SK-N-SH (cell line): ENCODE results near the gene ARHGEF39. TPM values are rescaled to one million over a fixed set of nuclear protein-coding genes. Genes with fewer than 3 reads are reported as not detected.

Experiments used
- CTCF ChIA-PET: fragments of 300-600, 350-600 bp; formaldehyde crosslinking; extraction: SDS; loops from one replicate; lab custom pipeline; 2021; lab: Yijun Ruan, JAX
- POLR2A ChIA-PET: fragments of 350-600 bp; sonication (Branson Sonifier 250); formaldehyde crosslinking; extraction: SDS; loops from one replicate; lab custom pipeline; 2020; ENCODE audit warnings: antibody characterized with exemption, inconsistent platforms; lab: Yijun Ruan, JAX
- DNase-seq: peaks from one replicate; pipeline ENCODE4 v3.0.0; 2012
- H2AFZ ChIP-seq: fragments of 200-600 bp; sonication (generic); 2 replicates; pipeline ENCODE4 v1.8.1; 2016; ENCODE audit warnings: antibody characterized with exemption, mild to moderate bottlenecking, low read depth
- H3F3A ChIP-seq: fragments of 200-600 bp; sonication (generic); replicated peaks from 2 replicates; pipeline ENCODE3; 2016; ENCODE audit warnings: antibody characterized with exemption, mild to moderate bottlenecking; ENCODE audit not compliant: insufficient read depth
- H3K27ac ChIP-seq, 2 experiments: fragments of 200-500 bp in 1 of 2; fragments of 200-600 bp in 1 of 2; sonication (Bioruptor generic) in 1 of 2; sonication (generic), shearing (Covaris generic) in 1 of 2; 2 replicates each; pipeline versions ENCODE4 v1.5.1 to v1.6.1; 2014 to 2016; ENCODE audit warnings: low read depth in 2 of 2, inconsistent platforms in 1 of 2, low read length in 1 of 2, mild to moderate bottlenecking in 1 of 2, mixed read lengths in 1 of 2
- H3K27me3 ChIP-seq: fragments of 200-600 bp; sonication (generic), shearing (Covaris generic); 2 replicates; pipeline ENCODE4 v1.6.1; 2016; ENCODE audit warnings: mixed run types; ENCODE audit not compliant: insufficient read depth
- H3K36me3 ChIP-seq, 2 experiments: fragments of 200-500 bp in 1 of 2; fragments of 200-600 bp in 1 of 2; sonication (Bioruptor generic) in 1 of 2; sonication (generic) in 1 of 2; replicated peaks in 1 of 2; 2 replicates each; pipeline versions ENCODE3 to v1.5.1; 2014 to 2016; ENCODE audit warnings: low read length in 1 of 2, mild to moderate bottlenecking in 1 of 2; ENCODE audit not compliant: insufficient read depth in 2 of 2, control insufficient read depth in 1 of 2
- H3K4me1 ChIP-seq, 2 experiments: fragments of 200-500 bp in 1 of 2; fragments of 200-600 bp in 1 of 2; sonication (Bioruptor generic) in 1 of 2; sonication (generic), shearing (Covaris generic) in 1 of 2; 2 replicates each; pipeline versions ENCODE4 v1.5.1 to v1.6.1; 2014 to 2016; ENCODE audit warnings: low read depth in 1 of 2, low read length in 1 of 2, mixed run types in 1 of 2; ENCODE audit not compliant: insufficient read depth in 2 of 2, control insufficient read depth in 1 of 2
- H3K4me2 ChIP-seq: fragments of 200-600 bp; sonication (generic), shearing (Covaris generic); 2 replicates; pipeline ENCODE4 v1.6.1; 2017; ENCODE audit warnings: mixed run types
- H3K4me3 ChIP-seq, 2 experiments: fragments of 200-500 bp in 1 of 2; fragments of 200-600 bp in 1 of 2; sonication (Bioruptor generic) in 1 of 2; sonication (generic), shearing (Covaris generic) in 1 of 2; 2 replicates each; pipeline versions ENCODE4 v1.5.1 to v1.8.1; 2014 to 2016; ENCODE audit warnings: low read depth in 2 of 2, inconsistent platforms in 1 of 2, low read length in 1 of 2, mild to moderate bottlenecking in 1 of 2, mixed read lengths in 1 of 2, moderate library complexity in 1 of 2
- H3K79me2 ChIP-seq: fragments of 200-600 bp; sonication (generic); 2 replicates; pipeline ENCODE4 v1.8.1; 2017; ENCODE audit warnings: mild to moderate bottlenecking; ENCODE audit not compliant: insufficient read depth
- H3K9ac ChIP-seq: fragments of 200-600 bp; sonication (generic); 2 replicates; pipeline ENCODE4 v1.6.1; 2017; ENCODE audit warnings: mixed run types
- H3K9me2 ChIP-seq: fragments of 200-600 bp; sonication (generic); 2 replicates; pipeline ENCODE4 v1.6.1; 2017; ENCODE audit warnings: mixed run types
- H3K9me3 ChIP-seq: fragments of 200-600 bp; sonication (generic); 2 replicates; pipeline ENCODE4 v1.6.1; 2017; ENCODE audit warnings: mixed run types, mild to moderate bottlenecking, moderate library complexity
- H4K20me1 ChIP-seq: fragments of 200-600 bp; sonication (generic); 2 replicates; pipeline ENCODE4 v1.6.1; 2017; ENCODE audit warnings: mild to moderate bottlenecking, mixed run types; ENCODE audit not compliant: insufficient read depth
- CHD2 ChIP-seq: fragments of 150-350 bp; IDR thresholded peaks from 2 replicates; pipeline ENCODE4 v1.6.1; 2018; ENCODE audit warnings: low read length; ENCODE audit not compliant: partially characterized antibody
- ELF1 ChIP-seq: IDR thresholded peaks from 2 replicates; pipeline ENCODE4 v1.4.0; 2012
- EZH2phosphoT487 ChIP-seq: fragments of 200-600 bp; sonication (generic); IDR thresholded peaks from 2 replicates; pipeline ENCODE4 v1.6.1; 2017; ENCODE audit warnings: low read depth, mixed run types, mild to moderate bottlenecking, antibody characterized with exemption, moderate library complexity, borderline replicate concordance
- FOXM1 ChIP-seq: IDR thresholded peaks from 2 replicates; pipeline ENCODE4 v1.4.0; 2012; ENCODE audit warnings: low read depth, mild to moderate bottlenecking
- GABPA ChIP-seq: IDR thresholded peaks from 2 replicates; pipeline ENCODE4 v1.4.0; 2012; ENCODE audit warnings: low read depth, mild to moderate bottlenecking
- GATA2 ChIP-seq: sonication (generic); formaldehyde crosslinking; IDR thresholded peaks from 2 replicates; pipeline ENCODE4 v1.5.0; 2020; ENCODE audit warnings: mild to moderate bottlenecking, missing genetic modification reagents
- JUND ChIP-seq: IDR thresholded peaks from 2 replicates; pipeline ENCODE4 v1.4.0; 2012
- MEF2A ChIP-seq: IDR thresholded peaks from 2 replicates; pipeline ENCODE4 v1.4.0; 2012; ENCODE audit warnings: low read depth, borderline replicate concordance
- MXI1 ChIP-seq: IDR thresholded peaks from 2 replicates; pipeline ENCODE4 v1.6.1; 2012; ENCODE audit warnings: mild to moderate bottlenecking, low read depth, low read length, improper control_type of control experiment
- NFIC ChIP-seq: IDR thresholded peaks from 2 replicates; pipeline ENCODE4 v1.4.0; 2012; ENCODE audit warnings: borderline replicate concordance
- PBX3 ChIP-seq: IDR thresholded peaks from 2 replicates; pipeline ENCODE4; 2012
- RAD21 ChIP-seq: IDR thresholded peaks from 2 replicates; pipeline ENCODE4 v1.6.1; 2012; ENCODE audit warnings: mild to moderate bottlenecking, low read length
- RCOR1 ChIP-seq: fragments of 150-350 bp; IDR thresholded peaks from 2 replicates; pipeline ENCODE4 v1.6.1; 2017; ENCODE audit warnings: antibody characterized with exemption, low read length
- SIN3A ChIP-seq: IDR thresholded peaks from 2 replicates; pipeline ENCODE4 v1.6.1; 2012; ENCODE audit warnings: low read depth, mild to moderate bottlenecking, low read length, moderate library complexity, borderline replicate concordance
- TAF1 ChIP-seq: IDR thresholded peaks from 2 replicates; pipeline ENCODE4 v1.6.1; 2012; ENCODE audit warnings: low read depth, mild to moderate bottlenecking, low read length, moderate library complexity, borderline replicate concordance
- TEAD4 ChIP-seq: IDR thresholded peaks from 2 replicates; pipeline ENCODE4 v1.4.0; 2012; ENCODE audit warnings: mild to moderate bottlenecking, borderline replicate concordance; ENCODE audit not compliant: insufficient read depth
- YY1 ChIP-seq: IDR thresholded peaks from 2 replicates; pipeline ENCODE4 v1.4.0; 2012; ENCODE audit warnings: low read depth, mild to moderate bottlenecking
- ZBTB33 ChIP-seq: IDR thresholded peaks from 2 replicates; pipeline ENCODE4 v1.4.0; 2012; ENCODE audit warnings: low read depth, borderline replicate concordance
- WGBS: methylation state at CpG from one replicate; pipeline ENCODE4 v1.1.6; 2017; ENCODE audit warnings: low lambda C conversion rate; 5-methylcytosine and 5-hydroxymethylcytosine counted together
- polyA plus RNA-seq, 3 experiments: library from polyadenylated mRNA; depleted of rRNA; stranded (reverse); fragments of >200 nt; gene quantifications; 2 replicates each; pipeline ENCODE4 v1.2.3, GENCODE V29; 2012
- TF ChIP-seq, protein P1 (sequence below): IDR thresholded peaks from 2 replicates; pipeline ENCODE4 v1.4.0; 2012; ENCODE audit warnings: low read depth, borderline replicate concordance
- TF ChIP-seq, protein P2 (sequence below): fragments of 150-350 bp; IDR thresholded peaks from 2 replicates; pipeline ENCODE4 v1.6.1; 2017; ENCODE audit warnings: antibody characterized with exemption, low read length, low read depth, borderline replicate concordance
- TF ChIP-seq, protein P3 (sequence below): fragments of 200-600 bp; sonication (generic); IDR thresholded peaks from 2 replicates; pipeline ENCODE4 v1.6.1; 2017; ENCODE audit warnings: antibody characterized with exemption, mild to moderate bottlenecking, moderate library complexity

ARHGEF39 gene
- polyA plus RNA-seq, 1 of the 3 experiments (the other 2 are of a cell fraction) = 4.9 TPM

- Histone ChIP-seq H3K4me3 (no peak overlapping the region), H3K4me1 (peaks cover 17 to 32% of the 10 kb centered on the region in 2 experiments; a peak in 3 of 4 replicates), H3K27me3 (no peaks in the 10 kb centered on the region), H3F3A (peaks cover 51% of the 10 kb centered on the region), H4K20me1 (peaks cover 57% of the 10 kb centered on the region), H3K9me2 (no peaks in the 10 kb centered on the region), H3K4me2 (no peak overlapping the region), H3K9ac (no peak overlapping the region), H3K27ac (no peak overlapping the region), H3K36me3 (peaks cover 27 to 35% of the 10 kb centered on the region in 2 experiments), H3K79me2 (peaks cover 43% of the 10 kb centered on the region), H2AFZ (no peak overlapping the region), H3K9me3 (no peaks in the 10 kb centered on the region)
- CTCF ChIA-PET = no interaction called here
- DNase-seq = no peak
- 90% methylated on average over 10 of the region's 10 CpGs for WGBS
- POLR2A ChIA-PET = interaction anchor here (0.8 kb wide), 1 partner anchor 10 kb away, joined by 3 read pairs; no protein-coding TSS in a partner anchor
- TF ChIP-seq FOXM1 = no peak
- no peak for TF ChIP-seq MXI1
- TF ChIP-seq SIN3A = no peak
- no peak for TF ChIP-seq TAF1
- no peak for TF ChIP-seq ZBTB33
- no peak for TF ChIP-seq JUND
- no peak for TF ChIP-seq ELF1
- no peak for TF ChIP-seq RCOR1
- TF ChIP-seq GABPA = no peak
- TF ChIP-seq PBX3 = no peak
- no peak for TF ChIP-seq RAD21
- no peak for TF ChIP-seq CHD2
- no peak for TF ChIP-seq GATA2 (CRISPR knock-in tag)
- TF ChIP-seq, protein P1, sequence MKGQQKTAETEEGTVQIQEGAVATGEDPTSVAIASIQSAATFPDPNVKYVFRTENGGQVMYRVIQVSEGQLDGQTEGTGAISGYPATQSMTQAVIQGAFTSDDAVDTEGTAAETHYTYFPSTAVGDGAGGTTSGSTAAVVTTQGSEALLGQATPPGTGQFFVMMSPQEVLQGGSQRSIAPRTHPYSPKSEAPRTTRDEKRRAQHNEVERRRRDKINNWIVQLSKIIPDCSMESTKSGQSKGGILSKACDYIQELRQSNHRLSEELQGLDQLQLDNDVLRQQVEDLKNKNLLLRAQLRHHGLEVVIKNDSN = no peak
- TF ChIP-seq MEF2A = no peak
Observed at GRCh38 chr9:35684921-35685320, 19.9 kb upstream of the ARHGEF39 start.

GRCh38 chr9:35683323-35683722 is 18.3 kb upstream of the ARHGEF39 start:
- H3K79me2 ChIP-seq = peaks cover 27% of the 10 kb centered on the region
- DNase-seq = no peak
- H3K4me1 ChIP-seq = peaks cover 6 to 20% of the 10 kb centered on the region in 2 experiments; a peak in 3 of 4 replicates
- no peak overlapping the region for H3K9ac ChIP-seq
- 75% methylated on average over 2 of the region's 2 CpGs for WGBS
- H3K36me3 ChIP-seq = peaks cover 27 to 35% of the 10 kb centered on the region in 2 experiments
- H4K20me1 ChIP-seq = peaks cover 48% of the 10 kb centered on the region
- H3K9me2 ChIP-seq = no peaks in the 10 kb centered on the region
- no peak overlapping the region for H2AFZ ChIP-seq
- peak overlapping the region in 1 of 2 experiments; percentile 25; a peak in 1 of 4 replicates for H3K27ac ChIP-seq
- no peak overlapping the region for H3K4me3 ChIP-seq
- H3K9me3 ChIP-seq = no peaks in the 10 kb centered on the region
- H3K27me3 ChIP-seq = no peaks in the 10 kb centered on the region
- H3F3A ChIP-seq = peaks cover 45% of the 10 kb centered on the region
- POLR2A ChIA-PET = interaction anchor here (0.8 kb wide), 1 partner anchor 25 kb away, joined by 3 read pairs; the partner anchor contains the start of gene CCDC107
- H3K4me2 ChIP-seq = no peak overlapping the region
- CTCF ChIA-PET = interaction anchor here (0.7 to 2.4 kb wide), 4 partner anchors 13 to 48 kb away, joined by 3 to 20 read pairs (median 5); partner anchors contain the start of genes CCDC107, RMRP and TLN1
- TF ChIP-seq, protein P2, sequence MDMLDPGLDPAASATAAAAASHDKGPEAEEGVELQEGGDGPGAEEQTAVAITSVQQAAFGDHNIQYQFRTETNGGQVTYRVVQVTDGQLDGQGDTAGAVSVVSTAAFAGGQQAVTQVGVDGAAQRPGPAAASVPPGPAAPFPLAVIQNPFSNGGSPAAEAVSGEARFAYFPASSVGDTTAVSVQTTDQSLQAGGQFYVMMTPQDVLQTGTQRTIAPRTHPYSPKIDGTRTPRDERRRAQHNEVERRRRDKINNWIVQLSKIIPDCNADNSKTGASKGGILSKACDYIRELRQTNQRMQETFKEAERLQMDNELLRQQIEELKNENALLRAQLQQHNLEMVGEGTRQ = no peak
- no peak for TF ChIP-seq YY1
- no peak for TF ChIP-seq TAF1
- TF ChIP-seq, protein P1 = no peak
- TF ChIP-seq JUND = no peak
- no peak for TF ChIP-seq GABPA
- no peak for TF ChIP-seq RCOR1
- no peak for TF ChIP-seq EZH2phosphoT487
- TF ChIP-seq ELF1 = no peak
- TF ChIP-seq TEAD4 = no peak
- TF ChIP-seq NFIC = no peak
- TF ChIP-seq, protein P3, sequence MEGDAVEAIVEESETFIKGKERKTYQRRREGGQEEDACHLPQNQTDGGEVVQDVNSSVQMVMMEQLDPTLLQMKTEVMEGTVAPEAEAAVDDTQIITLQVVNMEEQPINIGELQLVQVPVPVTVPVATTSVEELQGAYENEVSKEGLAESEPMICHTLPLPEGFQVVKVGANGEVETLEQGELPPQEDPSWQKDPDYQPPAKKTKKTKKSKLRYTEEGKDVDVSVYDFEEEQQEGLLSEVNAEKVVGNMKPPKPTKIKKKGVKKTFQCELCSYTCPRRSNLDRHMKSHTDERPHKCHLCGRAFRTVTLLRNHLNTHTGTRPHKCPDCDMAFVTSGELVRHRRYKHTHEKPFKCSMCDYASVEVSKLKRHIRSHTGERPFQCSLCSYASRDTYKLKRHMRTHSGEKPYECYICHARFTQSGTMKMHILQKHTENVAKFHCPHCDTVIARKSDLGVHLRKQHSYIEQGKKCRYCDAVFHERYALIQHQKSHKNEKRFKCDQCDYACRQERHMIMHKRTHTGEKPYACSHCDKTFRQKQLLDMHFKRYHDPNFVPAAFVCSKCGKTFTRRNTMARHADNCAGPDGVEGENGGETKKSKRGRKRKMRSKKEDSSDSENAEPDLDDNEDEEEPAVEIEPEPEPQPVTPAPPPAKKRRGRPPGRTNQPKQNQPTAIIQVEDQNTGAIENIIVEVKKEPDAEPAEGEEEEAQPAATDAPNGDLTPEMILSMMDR = no peak
- TF ChIP-seq SIN3A = no peak
- no peak for TF ChIP-seq CHD2
